Stimulated activated CD4-positive, alpha-beta T cell treated with anti-CD3 and anti-CD28 coated beads, TNF-alpha, amount 100 ng/mL, for 24 hours (primary cell): ENCODE data around the gene PTPRS.
"Not testable (repeated sequence)": the region's sequence is repeated elsewhere in the genome, so short reads cannot be mapped to it uniquely, and the experiment has no call there.

Experiments
- DNase-seq, 3 experiments: peaks; one replicate each; pipeline ENCODE4 v3.0.0-alpha.2; 2020; ENCODE audit warnings: low read depth in 3 of 3

PTPRS gene

DNA sequence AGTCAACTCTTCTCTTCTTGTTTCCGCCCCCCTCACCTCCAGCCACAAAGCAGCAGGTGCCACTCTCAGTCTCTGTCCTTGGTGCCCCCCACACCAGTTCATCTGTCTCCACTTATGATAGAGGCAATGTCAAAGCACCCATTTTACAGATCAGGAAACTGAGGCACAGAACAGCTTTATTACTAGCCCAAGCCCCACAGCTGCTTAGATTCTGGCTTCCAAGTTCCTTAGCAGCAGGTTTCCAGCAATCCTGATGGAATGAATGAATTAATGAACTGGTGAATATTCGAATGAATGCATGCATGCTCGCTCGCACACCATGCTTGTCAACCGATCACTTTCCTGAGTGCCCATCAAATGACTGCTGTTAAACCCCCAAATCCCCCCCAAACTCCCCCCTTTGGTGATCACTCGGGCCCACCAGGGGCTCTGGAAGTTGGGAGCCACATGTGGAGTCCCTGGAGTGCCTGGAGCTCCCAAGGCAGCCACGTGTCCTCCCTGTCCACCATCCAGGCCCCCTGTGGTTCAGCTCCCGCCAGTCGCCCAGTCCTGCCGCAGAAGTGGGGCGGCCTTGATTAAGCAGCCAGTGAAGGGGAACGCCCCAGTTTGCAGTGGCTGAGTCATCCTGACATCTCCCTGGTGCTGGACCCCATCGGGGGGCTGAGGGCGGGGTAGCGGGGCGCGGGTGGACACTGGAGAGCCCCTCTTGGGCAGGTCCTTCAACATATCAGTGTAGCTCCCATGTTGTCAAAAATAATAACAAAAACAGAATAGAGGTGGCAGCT, 6.8 kb downstream of the PTPRS start:
- no peak for DNase-seq

DNA sequence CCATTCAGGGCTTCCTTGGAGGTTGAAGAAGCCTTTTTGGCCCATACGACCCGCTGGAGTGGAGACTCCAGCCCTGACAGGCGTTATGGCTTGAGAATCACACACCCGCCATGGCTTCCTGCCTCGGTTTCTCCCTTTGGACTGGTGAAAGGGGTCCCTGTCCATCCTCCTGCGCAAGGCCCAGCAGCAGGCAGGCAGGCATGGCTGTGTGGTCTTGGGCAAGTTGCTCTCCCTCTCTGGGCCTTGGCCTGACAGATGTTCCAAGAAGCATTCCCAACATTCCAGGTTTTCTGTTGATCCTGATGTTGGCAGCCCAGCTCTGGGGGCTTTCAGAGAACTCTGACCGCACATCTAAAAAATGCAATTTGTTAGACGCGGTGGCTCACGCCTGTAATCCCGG, 8.1 kb downstream of the PTPRS start:
- no peak for DNase-seq

DNA sequence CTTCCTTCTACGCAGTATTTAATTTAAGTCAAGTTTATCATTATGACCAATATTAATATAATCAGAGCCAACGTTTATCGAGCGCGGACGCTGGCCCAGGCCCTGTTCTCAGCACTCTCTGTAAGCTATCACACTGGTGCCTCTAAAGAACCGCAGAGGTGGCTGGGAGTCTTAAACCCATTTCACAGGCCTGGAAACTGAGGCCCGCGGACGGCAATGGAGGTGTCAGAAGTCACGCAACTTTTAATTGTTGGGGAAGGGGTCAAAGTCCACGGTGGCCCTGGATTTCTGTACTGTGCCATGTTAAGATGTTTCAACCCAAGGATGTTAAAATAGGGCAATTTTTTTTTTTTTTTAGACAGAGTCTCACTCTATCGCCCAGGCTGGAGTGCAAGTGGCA, 8.8 kb downstream of the PTPRS start:
- no peak for DNase-seq

DNA sequence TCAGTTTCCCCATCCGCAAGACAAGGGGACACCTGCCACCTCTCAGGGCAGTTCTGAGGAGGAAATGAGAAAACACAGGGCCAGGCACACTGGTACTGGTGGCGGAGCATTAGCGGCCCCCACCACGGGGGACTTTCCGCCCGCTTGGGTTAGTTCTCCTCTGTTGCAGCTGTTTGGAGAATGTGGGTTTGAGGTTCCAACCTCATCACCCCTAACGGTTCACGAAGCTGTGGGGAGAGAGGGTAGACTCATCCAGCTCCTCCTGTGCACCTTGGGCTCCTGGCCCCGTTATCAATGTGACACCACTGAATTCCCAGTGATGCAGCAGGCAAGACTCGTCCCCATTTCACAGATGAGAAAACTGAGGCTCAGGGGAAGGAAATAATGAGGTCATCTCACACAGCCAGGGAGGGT, 10.3 kb downstream of the PTPRS start:
- no peak for DNase-seq

DNA sequence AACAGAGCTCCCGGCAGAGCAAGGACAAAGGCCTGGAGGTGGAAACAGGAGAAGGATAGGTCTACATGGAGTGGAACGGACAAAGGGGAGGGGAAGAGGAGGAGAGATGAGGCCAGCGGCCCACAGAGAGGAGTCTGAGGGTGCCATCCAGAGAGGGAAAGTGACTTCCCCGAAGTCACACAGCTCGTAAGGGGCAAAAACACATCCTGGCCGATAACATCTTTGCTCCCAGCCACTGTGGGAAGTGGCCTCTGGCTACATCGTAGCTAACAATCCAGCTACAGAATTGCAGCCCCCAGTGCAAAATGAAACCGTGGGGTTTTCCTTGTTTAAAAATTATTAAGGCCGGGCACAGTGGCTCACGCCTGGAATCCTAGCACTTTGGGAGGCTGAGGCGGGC, 11.5 kb downstream of the PTPRS start:
- DNase-seq, result no peak

DNA sequence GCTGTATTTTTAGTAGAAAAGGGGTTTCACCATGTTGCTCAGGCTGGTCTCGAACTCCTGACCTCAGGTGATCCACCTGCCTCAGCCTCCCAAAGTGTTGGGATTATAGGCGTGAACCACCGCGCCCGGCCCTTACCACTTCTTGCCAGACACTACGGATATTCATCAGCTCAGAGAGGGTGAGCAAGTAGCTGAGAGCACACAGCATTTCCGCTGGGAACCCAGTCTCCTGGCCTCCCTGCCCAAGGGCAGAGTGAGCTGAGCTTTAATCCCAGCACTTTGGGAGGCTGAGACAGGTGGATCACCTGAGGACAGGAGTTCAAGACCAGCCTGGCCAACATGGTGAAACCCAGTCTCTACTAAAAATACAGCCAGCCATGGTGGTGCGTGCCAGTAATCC, 12.2 kb downstream of the PTPRS start:
- DNase-seq, result not testable (repeated sequence)

DNA sequence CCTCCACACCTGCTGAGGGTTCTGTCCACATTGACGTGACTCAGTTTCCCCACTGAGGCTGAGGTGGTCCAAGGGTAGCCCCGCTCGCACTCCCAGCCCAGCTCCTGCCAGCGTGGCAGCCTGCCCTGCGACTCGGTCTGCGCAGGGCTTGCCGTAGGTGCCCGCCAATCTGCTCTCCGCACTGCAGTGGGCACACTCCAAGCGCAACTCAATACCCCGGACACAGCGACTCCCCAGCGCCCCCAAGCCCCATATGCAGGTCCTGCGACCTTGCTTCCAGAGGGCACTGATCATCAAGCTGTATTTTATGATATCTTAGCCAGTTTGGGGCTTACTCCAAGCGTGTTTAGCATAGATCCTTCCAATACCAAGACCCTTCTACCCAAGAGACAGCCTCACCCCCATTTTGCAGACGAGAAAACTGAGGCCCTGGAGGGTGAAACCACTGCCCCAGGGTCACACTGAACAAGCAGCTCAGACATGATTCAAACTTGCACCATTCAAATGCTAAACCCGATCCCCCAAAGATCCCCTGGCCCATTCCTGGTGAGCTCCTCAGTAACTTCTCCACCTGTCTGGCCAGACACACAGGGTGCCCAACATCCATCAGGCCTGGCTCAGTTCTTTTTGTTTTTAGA, 13.5 kb downstream of the PTPRS start:
- no peak for DNase-seq

DNA sequence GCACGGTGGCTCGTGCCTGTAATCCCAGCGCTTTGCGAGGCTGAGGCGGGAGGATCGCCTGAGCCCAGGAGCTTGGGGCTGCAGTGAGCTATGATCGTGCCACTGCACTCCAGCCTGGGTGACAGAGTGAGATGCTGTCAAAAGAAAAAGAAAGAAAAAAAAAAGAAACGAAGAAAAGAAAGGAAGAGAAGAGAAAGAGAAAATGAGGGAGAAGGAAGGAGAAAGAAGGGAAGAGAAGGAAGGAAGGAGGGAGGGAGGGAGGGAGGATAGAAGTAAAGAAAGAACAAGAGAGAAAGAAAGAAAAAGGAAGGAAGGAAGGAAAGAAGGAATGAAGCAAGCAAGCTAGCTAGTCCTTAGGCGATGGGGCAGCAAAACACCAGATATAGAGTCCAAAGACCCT, 14.1 kb downstream of the PTPRS start:
- no peak for DNase-seq

DNA sequence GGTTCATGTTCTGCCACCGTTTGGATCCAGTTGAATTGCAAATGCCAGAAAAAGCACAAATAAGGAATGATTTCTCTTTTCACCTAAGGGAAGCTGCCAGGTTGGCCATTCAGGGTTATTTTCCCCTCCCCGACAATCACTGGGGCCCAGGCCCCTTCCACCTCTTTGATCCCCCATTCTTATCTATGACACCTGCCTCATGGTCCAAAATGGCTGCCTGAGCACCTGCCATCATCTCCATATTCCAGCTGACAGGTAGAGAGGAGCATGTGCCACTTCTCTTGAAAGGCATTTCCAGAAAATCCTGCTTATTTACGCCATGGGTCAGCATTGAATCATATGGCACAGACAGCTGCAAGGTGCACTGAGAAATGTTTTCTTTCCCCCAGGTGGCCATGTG, 15.7 kb downstream of the PTPRS start:
- DNase-seq, result no peak

DNA sequence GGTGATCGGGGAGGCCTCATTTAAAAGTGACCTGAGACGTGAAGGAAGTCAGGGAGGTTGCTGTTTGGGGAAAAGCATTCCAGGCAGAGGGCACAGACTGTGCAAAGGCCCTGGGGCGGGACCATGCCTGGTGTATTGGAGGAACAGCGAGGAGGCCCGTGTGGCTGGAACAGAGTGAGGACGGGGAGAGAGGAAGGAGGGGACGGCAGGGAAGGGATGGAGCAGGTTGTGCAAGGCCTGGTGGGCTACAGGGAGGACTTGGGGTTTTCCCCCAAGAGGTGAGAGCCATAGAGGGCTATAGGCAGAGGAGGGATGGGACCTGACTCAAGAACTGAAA, 17.2 kb downstream of the PTPRS start:
- DNase-seq, result no peak

DNA sequence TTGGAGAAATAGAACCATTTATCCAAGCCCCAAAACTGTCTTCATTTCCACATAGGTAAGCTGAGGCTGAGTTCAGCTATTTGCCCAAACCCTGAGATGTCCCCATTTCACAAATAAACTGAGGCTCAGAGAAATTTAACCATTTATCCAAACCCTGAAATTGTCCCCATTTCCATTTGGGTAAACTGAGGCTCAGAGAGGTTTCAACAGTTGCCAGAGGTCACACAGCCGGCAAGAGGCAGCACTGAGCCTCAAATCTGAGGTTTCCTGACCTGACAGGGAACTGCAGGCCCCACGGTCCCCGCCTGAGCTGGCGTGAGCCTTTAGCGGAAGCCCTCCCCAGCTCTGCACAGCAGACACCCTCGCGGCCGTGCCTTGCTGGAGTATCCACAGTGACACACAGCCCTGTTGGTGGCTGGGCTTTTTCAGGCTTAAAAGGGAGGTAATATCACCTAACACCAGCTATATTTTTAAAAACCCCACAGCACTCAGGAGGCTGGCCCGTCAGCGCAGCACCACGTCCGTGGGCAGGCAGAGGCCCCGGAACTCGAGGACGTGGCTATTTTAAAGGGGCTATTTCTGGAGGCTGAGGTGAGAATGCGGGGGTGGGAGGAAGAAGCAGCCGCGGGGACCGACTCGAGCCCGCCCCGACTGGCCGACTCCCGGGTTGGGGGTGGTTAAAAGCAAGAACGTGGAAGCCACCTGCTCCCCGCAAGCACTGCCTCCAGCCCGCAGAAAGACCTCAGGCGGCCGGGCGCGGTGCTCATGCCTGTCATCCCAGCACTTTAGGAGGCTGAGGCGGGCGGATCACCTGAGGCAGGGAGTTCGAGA, 18.5 kb downstream of the PTPRS start:
- DNase-seq, result no peak

DNA sequence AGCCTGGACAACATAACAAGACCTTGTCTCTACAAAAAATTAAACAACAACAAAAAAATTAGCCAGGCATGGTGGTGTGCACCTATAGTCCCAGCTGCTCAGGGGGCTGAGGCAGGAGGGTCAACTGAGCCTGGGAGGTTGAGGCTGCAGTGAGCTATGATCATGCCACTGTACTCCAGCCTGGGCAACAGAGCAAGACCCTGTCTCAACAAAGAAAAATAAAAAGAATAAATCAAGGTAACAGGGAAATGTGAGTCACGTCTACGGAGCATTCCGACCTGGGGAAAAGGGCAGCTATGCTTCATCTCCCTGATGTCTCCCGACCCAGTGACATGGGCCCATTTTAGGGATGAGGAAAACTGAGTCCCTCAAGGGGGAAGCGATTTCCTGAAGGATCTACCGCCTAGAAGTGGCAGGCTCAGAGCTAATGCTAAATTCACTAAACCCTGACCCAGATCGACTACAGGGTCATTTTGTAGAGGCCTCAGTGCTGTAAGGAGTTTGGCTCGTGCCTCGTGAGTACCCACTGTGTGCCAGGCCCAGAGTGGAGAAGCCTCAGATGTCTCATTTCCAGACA, 19.5 kb downstream of the PTPRS start:
- DNase-seq, result no peak

DNA sequence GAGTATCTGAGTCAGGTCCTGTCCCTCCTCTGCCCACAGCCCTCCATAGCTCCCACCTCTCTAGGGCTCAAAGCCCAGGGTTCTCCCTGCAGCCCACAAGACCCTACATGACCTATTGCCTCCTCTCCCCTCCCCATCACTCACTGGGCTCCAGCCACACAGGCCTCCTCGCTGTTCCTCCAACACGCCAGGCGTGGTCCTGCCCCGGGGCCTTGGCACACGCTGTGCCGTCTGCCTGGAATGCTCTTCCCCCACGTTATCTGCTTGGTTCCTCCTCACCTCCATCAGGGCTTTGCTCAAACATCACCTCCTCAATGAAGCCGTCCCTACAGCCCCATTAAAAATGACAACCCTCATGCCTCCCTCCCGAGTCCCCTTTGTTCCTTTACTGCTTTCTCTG, 21.1 kb downstream of the PTPRS start:
- no peak for DNase-seq

DNA sequence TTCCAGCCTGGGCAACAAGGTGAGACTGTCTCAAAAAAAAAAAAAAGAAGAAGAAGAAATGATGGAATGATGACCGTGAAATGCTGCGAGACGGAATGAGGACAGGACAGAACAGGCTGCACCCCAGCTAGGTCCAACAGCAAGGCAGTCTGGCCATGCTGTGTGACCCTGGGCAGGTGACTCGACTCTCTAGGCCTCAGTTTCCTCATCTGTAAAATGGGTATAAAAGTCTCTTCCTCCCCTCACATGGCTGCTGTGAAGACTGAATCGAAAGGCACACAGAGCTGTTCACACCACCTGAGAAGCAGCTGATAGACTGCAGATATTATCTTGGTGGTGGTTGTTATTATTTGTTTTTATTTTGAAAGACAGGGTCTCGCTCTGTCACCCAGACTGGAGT, 22.3 kb downstream of the PTPRS start:
- DNase-seq, result no peak

DNA sequence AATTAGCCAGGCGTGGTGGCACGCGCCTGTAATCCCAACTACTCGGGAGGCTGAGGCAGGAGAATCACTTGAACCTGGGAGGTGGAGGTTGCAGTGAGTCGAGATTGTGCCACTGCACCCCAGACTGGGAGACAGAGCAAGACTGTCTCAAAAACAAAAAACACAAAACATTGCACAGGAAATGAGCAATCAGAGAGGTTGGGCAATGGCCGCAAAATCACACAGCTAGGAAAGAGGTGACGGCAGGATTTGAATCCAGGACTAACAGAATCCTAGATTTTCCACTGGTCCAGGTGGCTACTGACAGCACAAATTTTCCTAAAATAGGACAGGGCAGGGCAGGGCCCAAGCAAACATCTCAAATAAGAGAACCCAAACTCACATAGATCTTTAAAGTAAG, 23.3 kb downstream of the PTPRS start:
- no peak for DNase-seq

DNA sequence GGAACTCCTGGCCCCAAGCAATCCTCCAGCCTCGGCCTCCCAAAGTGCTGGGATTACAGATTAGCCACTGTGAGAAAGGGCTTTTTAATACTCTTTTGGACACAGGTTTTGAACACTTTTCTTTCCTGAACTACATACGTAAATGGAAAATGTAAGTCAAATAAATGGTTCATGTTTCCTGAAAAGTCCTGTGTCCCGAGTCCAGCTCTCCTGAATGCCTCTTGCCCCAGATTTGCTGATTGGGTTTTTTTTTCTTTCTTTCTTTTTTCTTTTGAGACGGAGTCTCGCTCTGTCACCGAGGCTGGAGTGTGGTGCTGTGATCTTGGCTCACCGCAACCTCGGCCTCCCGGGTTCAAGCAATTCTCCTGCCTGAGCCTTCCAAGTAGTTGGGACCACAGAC, 24.5 kb downstream of the PTPRS start:
- no peak for DNase-seq

DNA sequence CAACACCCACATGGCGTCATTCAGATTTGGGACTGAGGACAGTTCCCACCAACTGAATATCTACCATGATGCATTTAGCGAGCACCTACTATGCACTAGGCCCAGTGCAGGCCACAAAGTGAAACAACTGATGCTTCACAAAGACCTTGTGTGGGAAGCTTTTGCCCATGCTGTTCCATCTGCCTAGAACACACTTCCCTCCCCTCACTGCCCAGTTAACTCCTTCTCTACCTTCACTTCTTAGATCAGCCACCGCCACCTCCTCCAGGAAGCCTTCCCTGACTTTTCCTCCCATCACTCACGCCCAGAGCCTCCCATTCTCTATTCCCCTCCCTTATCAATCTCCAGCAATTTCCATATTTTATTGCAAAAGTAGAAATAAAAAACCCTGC, 25.7 kb downstream of the PTPRS start:
- no peak for DNase-seq

DNA sequence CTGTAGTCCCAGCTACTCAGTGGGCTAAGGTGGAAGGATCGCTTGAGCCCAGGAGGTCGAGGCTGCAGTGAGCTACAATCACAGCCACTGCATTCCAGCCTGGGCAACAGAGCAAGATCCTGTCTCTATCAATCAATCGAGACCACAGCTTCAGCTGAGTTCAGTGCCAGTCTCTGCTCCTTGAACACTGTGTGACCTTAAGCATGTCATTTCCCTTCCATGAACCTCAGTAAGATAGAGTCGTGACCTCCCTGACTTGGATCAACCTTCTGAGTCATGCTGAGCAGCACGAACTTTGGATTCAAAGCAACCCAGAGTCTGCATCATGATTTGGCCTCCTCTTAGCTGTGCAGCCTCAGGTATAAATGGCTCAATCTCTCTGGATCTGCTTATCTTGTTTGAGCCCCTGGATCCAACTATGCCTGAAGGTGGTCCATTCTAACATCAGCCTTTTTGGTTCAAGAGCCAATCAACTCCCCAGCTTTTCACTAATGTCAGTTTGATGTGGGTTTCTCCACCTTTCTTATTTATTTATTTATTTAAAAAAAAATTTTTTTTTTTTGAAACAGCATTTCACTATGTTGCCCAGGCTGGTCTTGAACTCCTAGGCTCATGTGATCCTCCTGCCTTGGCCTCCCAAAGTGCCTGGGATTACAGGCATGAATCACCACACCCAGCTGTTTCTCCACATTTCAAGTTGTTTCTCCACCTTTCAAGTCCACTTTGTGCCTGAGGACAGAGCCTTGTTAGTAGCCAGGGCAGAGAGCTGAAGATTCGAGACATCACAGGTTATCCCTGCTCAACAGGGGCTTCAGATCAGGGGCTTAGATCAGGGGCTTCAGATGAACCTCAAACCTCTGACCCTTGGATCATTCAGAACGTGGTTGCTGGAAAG, 26.4 kb downstream of the PTPRS start:
- no peak for DNase-seq

DNA sequence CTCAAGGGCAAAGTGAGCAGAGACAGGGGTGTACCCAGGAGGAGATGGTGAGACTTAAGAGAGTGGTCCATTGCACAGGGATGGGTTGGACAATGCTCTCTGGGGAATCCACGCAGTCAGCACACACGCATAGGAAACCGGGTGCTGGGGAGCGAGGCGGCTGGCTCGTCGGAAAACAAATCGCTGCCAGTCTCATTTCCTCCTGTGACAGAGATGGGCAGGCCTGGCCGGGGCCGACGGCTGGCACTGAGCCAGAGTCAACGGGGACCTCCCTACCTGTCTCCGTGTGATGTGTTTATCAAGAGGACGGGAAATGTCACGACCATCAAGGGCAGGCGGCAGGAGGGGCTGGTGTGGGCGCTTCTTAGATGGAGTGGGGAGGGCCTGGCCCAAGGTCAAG, 27.3 kb downstream of the PTPRS start:
- DNase-seq, result no peak

DNA sequence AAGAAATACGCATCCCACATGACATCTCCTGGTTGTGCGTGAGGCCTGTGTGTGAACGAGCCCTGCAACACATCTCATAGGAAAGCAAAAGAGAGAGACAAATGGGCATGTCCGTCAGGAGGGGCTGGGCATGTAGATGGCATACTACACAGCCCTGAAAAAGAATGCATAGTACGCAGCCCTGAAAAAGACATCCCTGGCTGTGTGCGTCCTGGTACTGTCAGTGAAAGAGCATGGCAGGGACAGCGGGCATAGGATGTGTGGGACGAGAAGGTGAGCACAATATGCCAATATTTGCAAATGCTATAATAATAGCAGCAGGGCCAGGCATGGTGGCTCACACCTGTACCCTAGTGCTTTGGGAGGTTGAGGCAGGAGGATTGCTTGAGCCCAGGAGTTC, 28.6 kb downstream of the PTPRS start:
- no peak for DNase-seq

DNA sequence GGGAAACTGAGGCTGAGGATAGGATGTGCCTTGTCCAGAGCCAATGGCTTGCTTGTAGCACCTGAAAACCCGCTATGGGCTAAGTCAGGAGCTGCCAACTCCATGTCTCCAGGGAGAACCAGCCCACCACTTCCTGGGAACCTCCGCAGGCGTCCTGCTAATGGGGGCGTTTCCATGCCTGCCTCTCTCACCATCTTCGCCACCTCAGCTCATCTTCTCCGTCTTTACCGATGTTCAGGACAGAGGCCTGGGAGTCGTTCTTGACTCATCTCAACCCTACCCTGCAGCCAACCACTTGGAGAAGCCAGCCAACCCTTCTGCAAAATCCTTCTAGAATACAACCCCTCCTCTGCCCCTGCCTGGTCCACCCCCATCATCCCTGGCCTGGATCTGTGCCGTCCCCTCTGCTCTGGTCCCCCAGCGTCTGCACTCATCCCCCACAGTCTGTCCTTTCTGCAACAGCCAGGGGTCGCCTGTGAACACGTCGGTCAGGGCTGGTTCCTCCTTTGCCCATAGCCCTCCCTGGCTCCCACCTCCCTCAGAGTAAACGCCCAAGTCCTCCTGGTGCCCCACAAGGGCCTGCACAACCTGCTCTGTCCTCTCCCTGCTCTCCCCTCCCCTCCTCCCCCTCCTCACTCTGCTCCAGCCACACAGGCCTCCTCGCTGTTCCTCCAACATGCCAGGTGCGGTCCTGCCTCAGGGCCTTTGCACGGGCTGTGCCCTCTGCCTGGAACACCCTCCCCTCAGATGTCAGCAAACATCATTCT, 31.0 kb downstream of the PTPRS start:
- DNase-seq, result no peak
